Stimulated activated naive B cell treated with anti-CD40 and anti-IgM and Interleukin-4, amounts not matched to agents 10 μg/mL and 1 μg/mL and 100 μg/mL, for 72 hours (primary cell): ENCODE results near the gene BTBD6.

Experiments used
- ATAC-seq, 2 donors: fragments of 150-1000 bp; cut with Tn5 transposase; replicated peaks; 2 replicates each; pipeline ENCODE4 v1.10.0; 2021; ENCODE audit warnings: moderate library complexity in 1 of 2
- DNase-seq: peaks from one replicate; pipeline ENCODE4 v3.0.0; 2021
- H3K27ac Mint-ChIP-seq: one replicate; pipeline ENCODE4 v1.8.0; 2022; ENCODE audit warnings: mild to moderate bottlenecking, mixed read lengths
- H3K27me3 Mint-ChIP-seq, 2 donors: one replicate each; pipeline ENCODE4 v1.8.0; 2022; ENCODE audit warnings: mixed read lengths in 2 of 2
- H3K36me3 Mint-ChIP-seq, 2 donors: one replicate each; pipeline ENCODE4 v1.8.0; 2022; ENCODE audit warnings: mixed read lengths in 2 of 2, mild to moderate bottlenecking in 1 of 2
- H3K4me1 Mint-ChIP-seq, 2 donors: one replicate each; pipeline ENCODE4 v1.8.0; 2022; ENCODE audit warnings: mixed read lengths in 2 of 2, mild to moderate bottlenecking in 1 of 2
- H3K4me3 Mint-ChIP-seq, 2 donors: one replicate each; pipeline ENCODE4 v1.8.0; 2022; ENCODE audit warnings: mild to moderate bottlenecking in 2 of 2, mixed read lengths in 2 of 2, moderate library complexity in 1 of 2
- H3K9me3 Mint-ChIP-seq, 2 donors: one replicate each; pipeline ENCODE4 v1.8.0; 2022; ENCODE audit warnings: mixed read lengths in 2 of 2, mild to moderate bottlenecking in 1 of 2

BTBD6 gene

DNA sequence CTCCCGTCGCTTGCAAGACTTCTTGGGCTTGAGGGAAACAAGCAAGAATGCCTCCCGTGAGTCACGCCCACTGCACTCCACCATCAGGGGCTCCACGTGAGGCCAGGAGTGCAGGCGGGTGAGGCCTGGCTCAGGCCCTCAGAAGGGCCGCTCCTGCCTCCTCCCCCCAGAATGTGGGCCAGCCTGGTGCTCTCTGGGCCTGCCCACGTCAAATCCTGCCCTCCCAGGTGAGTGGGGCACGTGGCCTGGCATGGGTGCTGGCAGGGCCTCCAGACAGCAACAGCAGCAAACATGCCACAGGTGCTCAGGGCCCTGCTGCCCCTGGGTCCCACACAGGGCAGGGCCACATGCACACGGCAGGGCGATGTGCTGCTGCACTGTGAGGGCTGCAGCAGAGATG is 30.6 kb upstream of the BTBD6 start:
- H3K4me1 Mint-ChIP-seq, result peaks cover 0 to 2% of the 10 kb centered on the region in 2 donors
- H3K27ac Mint-ChIP-seq, result no peak overlapping the region
- peaks cover 35 to 58% of the 10 kb centered on the region in 2 donors for H3K36me3 Mint-ChIP-seq
- ATAC-seq, result no peak
- H3K27me3 Mint-ChIP-seq, result no peaks in the 10 kb centered on the region
- DNase-seq, result no peak
- H3K4me3 Mint-ChIP-seq, result no peak overlapping the region
- no peaks in the 10 kb centered on the region for H3K9me3 Mint-ChIP-seq

DNA sequence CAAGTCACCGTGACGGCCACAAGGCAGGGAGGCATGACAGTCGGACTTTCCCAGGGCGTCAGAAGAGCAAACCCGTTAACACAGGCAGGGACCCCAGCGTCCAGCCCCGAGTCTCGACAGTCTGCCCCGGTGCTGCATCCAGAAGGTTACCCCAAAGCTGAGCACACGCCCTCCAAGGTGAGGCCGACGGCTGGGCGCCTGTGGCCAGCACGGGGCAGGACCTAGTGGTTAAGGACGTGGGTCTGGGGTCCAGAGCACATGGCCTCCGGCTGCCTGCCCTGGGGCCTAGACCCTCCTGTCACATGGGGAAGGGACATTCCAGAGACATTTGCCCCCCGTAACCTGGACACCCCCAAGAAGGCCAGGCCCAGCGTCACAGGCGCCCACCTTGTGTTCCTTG is 29.7 kb upstream of the BTBD6 start:
- H3K9me3 Mint-ChIP-seq, result no peaks in the 10 kb centered on the region
- H3K36me3 Mint-ChIP-seq, result peaks cover 39 to 60% of the 10 kb centered on the region in 2 donors
- no peaks in the 10 kb centered on the region for H3K27me3 Mint-ChIP-seq
- peaks cover 0 to 2% of the 10 kb centered on the region in 2 donors for H3K4me1 Mint-ChIP-seq
- no peak overlapping the region for H3K4me3 Mint-ChIP-seq
- DNase-seq (no peak), ATAC-seq (no peak)
- H3K27ac Mint-ChIP-seq, result no peak overlapping the region

DNA sequence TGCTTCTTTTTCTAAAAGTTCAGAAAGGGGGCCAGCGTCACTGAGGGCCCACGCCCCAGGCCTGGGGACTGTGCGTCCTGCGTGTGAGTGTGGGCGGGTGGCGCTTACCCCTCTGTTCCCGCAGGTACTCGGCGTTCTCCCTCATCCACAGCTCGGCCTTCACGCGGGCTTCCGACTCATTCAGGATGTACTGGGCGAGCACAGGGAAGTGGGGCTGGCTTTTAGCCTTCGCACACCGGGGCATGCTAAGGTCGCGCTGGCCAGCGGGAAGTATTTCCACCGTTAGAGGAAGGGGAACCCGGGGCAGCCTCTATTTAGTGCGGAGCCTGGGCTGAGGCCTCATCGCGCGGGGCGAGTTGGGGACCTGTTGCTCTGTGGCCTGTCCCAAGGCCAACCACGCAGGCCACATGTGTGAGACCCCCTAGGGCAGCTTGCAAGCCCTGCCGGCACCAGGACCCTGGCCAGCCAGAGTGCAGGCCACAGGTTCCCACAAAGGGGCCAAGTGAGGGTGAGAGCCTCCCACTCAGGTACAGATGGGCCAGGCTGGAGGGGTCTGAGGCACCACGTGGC is 29.2 kb upstream of the BTBD6 start:
- no peak for ATAC-seq
- H3K4me1 Mint-ChIP-seq, result peaks cover 0 to 2% of the 10 kb centered on the region in 2 donors
- H3K27ac Mint-ChIP-seq, result peak overlapping the region; percentile 67
- no peak for DNase-seq
- H3K36me3 Mint-ChIP-seq, result peaks cover 39 to 60% of the 10 kb centered on the region in 2 donors
- no peaks in the 10 kb centered on the region for H3K27me3 Mint-ChIP-seq
- no peak overlapping the region for H3K4me3 Mint-ChIP-seq
- no peaks in the 10 kb centered on the region for H3K9me3 Mint-ChIP-seq

DNA sequence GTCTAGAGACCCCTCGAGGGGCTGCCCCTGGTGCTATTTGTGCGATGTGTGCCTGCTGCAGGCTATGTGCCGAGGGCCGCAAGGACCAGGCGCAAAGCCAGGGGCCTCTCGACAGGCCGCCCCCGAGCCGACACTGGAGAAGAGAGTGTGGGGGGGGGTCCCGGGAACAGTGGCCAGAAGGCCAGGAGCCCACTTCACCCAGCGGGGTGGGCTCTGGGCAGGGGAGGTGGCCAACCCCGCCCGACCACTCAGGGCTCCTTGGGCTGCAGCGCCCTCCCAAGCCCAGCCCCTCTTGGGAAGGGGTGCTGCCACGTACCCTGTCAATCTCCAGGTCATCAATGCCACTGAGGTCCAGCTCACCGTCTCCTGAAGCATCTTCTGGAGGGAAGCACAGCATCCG is 28.6 kb upstream of the BTBD6 start:
- Mint-ChIP-seq H3K36me3 (peaks cover 35 to 60% of the 10 kb centered on the region in 2 donors), H3K27me3 (no peaks in the 10 kb centered on the region), H3K4me3 (no peak overlapping the region), H3K9me3 (no peaks in the 10 kb centered on the region), H3K27ac (no peak overlapping the region), H3K4me1 (peaks cover 0 to 2% of the 10 kb centered on the region in 2 donors)
- ATAC-seq, result no peak
- no peak for DNase-seq

DNA sequence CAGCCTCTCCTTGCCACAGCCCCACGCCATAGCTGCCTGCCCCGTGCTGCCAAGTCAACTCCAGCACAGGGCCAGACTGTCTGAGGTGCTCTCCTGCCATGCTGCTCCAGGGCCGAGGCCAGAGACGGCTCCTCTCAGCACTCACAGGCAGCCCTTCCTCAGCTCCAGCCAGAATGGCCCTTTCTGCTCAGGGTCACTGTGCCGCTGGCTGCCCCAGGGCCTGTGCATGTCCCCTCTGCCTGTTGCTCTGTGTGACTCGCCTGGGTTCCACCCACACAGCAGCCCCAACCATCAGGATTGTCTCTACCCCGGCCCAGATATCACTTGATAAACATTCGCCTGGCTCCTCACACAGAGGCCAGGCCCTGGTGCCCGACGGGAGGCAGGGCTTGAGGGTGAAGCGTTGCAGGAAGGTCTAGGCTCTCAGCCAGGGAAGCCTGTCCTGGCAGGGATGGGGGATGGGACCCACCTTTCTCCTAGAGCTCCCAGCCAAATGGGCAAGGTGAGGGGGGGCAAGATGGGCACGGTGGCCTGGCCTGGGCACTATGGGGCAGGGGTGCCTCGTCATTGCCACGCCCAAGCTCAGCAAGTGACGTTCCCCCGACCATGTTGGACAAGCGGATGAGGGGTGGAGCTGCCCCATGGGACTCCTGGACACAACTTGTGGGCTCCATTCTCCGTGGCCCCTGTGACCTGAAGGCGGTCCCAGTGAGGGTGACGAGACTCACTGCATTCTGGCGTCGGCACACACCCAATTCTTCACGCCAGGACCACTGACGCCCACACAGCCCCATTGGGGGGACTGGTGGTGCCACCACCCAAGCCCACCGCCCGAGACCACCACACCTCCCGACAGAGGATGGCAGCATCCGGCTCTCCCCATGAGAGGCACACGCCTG is 27.4 kb upstream of the BTBD6 start:
- H3K4me1 Mint-ChIP-seq, result peaks cover 0 to under 1% of the 10 kb centered on the region in 2 donors
- no peak for DNase-seq
- no peaks in the 10 kb centered on the region for H3K9me3 Mint-ChIP-seq
- H3K27me3 Mint-ChIP-seq, result no peaks in the 10 kb centered on the region
- H3K36me3 Mint-ChIP-seq, result peaks cover 39 to 57% of the 10 kb centered on the region in 2 donors
- ATAC-seq, result no peak
- H3K27ac Mint-ChIP-seq, result no peak overlapping the region
- no peak overlapping the region for H3K4me3 Mint-ChIP-seq

DNA sequence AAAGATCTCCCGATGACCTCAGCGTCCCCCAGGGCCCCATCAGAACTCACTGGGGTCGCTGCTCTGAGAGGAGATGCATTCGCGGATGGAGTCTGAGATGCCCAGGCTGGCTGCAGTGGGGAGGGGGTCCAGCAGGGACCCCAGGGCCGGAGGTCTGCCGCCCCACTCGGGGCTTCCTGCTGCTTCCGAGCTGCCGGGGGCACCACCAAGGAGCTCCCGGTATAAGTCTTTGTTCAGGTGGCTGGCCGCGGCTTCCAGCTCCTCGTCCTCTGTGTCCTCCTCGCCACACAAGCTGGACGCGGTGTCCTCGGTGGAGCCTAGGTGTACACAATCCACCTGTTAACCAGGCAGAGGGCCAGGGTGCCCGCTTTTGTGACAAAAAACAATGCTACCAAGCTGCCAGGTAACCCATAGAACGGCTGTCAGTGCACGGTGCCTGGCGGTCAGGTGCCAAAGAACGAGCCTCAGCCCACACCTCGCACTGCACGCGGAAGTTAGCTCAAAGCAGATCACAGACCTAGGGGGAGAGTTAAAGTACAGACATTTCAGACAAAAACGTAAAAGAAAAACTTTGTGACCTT is 26.6 kb upstream of the BTBD6 start:
- no peaks in the 10 kb centered on the region for H3K9me3 Mint-ChIP-seq
- ATAC-seq (no peak), DNase-seq (no peak)
- H3K36me3 Mint-ChIP-seq, result peaks cover 45 to 58% of the 10 kb centered on the region in 2 donors
- H3K4me1 Mint-ChIP-seq, result no peaks in the 10 kb centered on the region
- no peak overlapping the region for H3K4me3 Mint-ChIP-seq
- no peaks in the 10 kb centered on the region for H3K27me3 Mint-ChIP-seq
- no peak overlapping the region for H3K27ac Mint-ChIP-seq

DNA sequence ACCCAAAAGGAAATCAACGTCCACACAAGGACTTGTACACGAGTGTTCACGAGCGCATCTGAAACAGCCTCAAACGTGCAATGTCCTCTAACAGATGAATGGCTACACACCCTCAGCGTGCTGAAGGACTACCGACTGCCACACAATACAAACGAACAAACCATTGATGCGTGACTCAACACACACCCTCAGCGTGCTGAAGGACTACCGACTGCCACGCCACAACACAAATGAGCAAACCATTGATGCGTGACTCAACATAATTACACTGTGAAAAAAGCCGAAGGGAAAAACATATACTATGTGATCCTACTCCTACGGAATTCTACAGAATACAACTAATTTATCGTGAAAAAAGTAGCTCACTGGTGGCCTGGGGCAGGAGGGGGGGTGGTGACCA is 25.1 kb upstream of the BTBD6 start:
- ATAC-seq, result no peak
- Mint-ChIP-seq H3K27ac (no peak overlapping the region), H3K36me3 (peaks cover 40 to 57% of the 10 kb centered on the region in 2 donors), H3K4me3 (no peak overlapping the region), H3K27me3 (no peaks in the 10 kb centered on the region), H3K9me3 (no peaks in the 10 kb centered on the region), H3K4me1 (no peaks in the 10 kb centered on the region)
- no peak for DNase-seq

DNA sequence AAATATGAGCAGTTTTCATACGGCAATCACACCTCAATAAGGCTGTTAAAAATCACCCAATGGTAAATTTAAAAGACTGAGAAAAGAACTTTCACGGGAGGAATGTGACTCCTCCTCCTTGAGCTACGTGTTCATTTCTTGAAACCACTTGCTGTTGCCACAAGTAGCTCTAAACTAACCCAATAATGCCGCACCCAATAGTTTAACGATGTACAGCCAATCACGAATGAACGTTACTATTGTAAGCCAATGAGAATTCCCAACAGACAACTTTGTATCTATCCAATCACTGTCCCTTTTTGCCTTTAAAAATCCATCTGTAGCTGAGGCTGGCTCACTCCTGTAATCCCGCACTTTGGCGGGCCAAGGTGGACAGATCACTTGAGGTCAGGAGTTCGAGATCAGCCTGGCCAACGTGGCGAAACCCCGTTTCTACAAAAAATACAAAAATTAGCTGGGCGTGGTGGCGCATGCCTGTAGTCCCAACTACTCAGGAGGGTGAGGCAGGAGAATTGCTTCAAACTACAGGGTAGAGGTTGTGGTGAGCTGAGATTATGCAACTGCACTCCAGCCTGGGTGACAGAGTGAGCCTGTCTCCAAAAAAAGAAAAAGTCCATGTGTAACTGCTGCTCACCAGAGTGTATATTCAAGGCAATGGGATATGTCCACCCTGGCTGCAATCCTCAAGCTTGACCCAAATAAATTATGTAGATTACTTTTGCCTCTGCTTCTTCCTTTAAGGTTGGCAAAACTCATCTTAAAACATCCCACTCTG is 24.4 kb upstream of the BTBD6 start:
- Mint-ChIP-seq H3K9me3 (no peaks in the 10 kb centered on the region), H3K4me1 (no peaks in the 10 kb centered on the region), H3K4me3 (no peak overlapping the region), H3K36me3 (peaks cover 35 to 55% of the 10 kb centered on the region in 2 donors), H3K27ac (no peak overlapping the region), H3K27me3 (no peaks in the 10 kb centered on the region)
- ATAC-seq (no peak), DNase-seq (no peak)

DNA sequence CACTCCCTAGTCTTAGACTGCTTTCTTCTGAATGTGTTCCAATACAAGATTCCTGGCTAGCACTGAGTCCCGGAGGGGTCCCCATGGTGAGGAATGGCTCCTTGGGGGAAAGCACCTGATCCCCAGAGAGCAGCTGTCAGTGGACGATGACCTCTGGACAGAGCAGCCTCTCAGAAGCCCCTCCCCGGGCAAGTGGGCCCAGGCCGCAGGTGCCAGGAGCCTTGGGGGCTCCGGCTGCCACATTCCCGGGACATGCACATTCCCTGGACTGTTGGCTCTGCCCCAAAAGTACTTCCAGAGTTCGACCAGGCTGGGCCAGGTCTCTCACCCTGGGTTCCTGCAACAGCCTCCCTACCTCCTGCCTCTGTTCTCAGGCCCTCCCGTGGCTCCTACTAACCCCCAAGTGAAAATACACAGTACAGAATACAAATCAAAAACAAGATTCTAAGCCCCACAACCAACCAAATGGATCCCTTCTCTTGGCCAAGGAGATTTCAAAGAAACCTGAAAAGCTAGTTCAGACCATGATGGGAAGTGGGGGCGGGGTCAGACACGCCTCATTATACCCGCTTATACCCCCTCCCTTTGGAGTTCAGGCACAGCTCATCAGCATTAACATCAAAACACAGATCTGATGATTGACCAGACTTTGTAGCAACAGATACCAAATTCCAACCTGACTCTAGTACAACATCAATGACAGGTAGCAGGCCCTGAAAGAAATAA is 23.3 kb upstream of the BTBD6 start:
- Mint-ChIP-seq H3K9me3 (no peaks in the 10 kb centered on the region), H3K27ac (no peak overlapping the region), H3K4me1 (peaks cover 0 to 1% of the 10 kb centered on the region in 2 donors), H3K4me3 (no peak overlapping the region), H3K36me3 (peaks cover 32 to 50% of the 10 kb centered on the region in 2 donors), H3K27me3 (no peaks in the 10 kb centered on the region)
- ATAC-seq, result no peak
- DNase-seq, result no peak

DNA sequence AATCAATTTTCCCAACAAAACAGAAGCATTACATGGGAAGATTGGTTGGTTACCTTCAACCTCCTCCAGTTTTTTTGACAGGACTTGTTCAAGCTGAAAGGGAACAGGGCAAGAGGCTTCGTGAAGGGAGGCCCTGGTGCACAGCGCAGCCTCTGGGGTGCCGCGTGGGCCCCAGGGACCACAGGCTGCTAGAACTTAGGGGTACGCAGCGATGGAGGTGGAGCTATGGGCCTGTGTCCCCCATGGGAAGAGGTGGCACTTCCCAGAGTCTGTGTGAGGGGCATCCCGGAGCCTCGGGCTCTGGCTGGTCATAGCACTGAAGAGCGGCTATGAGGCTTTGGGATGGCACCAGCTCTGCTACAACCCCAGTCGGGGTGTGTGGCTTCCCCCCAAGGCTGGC is 22.1 kb upstream of the BTBD6 start:
- Mint-ChIP-seq H3K36me3 (peaks cover 27 to 42% of the 10 kb centered on the region in 2 donors), H3K4me3 (no peak overlapping the region), H3K4me1 (peaks cover 0 to 1% of the 10 kb centered on the region in 2 donors), H3K27ac (no peak overlapping the region), H3K27me3 (no peaks in the 10 kb centered on the region), H3K9me3 (no peaks in the 10 kb centered on the region)
- DNase-seq (no peak), ATAC-seq (no peak)

DNA sequence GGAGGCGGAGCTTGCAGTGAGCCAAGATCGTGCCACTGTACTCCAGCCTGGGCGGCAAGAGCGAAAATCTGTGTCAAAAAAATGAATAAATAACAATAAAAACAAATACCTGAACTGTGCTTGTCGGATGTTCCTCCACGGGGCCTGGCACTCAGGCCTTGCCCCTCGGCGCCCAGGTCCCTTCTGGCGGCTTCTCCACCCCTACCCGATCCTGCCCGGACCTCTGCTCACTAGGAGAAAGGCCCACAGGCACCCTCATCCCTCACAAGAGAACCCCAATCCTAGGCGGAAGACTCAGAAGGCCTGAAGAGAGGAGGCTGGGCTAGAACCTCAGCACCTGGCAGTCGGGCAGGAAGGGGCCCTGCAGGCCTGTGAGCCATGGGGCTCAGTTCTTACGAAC is 21.0 kb upstream of the BTBD6 start:
- ATAC-seq (no peak), DNase-seq (no peak)
- H3K27ac Mint-ChIP-seq, result no peak overlapping the region
- H3K9me3 Mint-ChIP-seq, result no peaks in the 10 kb centered on the region
- peaks cover 22 to 35% of the 10 kb centered on the region in 2 donors for H3K36me3 Mint-ChIP-seq
- peaks cover 0 to 1% of the 10 kb centered on the region in 2 donors for H3K4me1 Mint-ChIP-seq
- no peaks in the 10 kb centered on the region for H3K27me3 Mint-ChIP-seq
- H3K4me3 Mint-ChIP-seq, result no peak overlapping the region

DNA sequence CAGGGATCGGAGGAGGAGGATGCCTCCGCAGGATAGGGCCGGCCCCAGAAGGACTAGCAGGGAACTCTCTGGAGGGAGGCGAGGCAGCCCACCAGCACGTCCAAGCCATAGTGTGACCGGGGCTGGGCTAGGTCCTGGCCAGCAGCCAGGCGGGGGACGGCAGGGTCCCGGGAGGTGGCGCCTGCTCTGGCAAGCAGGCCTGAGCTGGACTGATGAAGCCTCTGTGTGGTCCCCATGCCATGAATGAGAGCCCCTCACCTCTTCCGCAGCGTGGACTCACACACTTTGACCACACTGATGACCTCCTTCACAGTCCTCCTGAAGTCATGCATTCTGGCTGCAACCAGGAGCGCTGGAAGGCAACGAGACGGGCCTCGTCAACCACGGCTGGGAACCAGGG is 19.8 kb upstream of the BTBD6 start:
- no peak overlapping the region for H3K4me3 Mint-ChIP-seq
- H3K4me1 Mint-ChIP-seq, result peaks cover 0 to 1% of the 10 kb centered on the region in 2 donors
- no peaks in the 10 kb centered on the region for H3K9me3 Mint-ChIP-seq
- H3K27me3 Mint-ChIP-seq, result no peaks in the 10 kb centered on the region
- no peak for DNase-seq
- no peak for ATAC-seq
- H3K27ac Mint-ChIP-seq, result no peak overlapping the region
- peaks cover 16 to 28% of the 10 kb centered on the region in 2 donors for H3K36me3 Mint-ChIP-seq

DNA sequence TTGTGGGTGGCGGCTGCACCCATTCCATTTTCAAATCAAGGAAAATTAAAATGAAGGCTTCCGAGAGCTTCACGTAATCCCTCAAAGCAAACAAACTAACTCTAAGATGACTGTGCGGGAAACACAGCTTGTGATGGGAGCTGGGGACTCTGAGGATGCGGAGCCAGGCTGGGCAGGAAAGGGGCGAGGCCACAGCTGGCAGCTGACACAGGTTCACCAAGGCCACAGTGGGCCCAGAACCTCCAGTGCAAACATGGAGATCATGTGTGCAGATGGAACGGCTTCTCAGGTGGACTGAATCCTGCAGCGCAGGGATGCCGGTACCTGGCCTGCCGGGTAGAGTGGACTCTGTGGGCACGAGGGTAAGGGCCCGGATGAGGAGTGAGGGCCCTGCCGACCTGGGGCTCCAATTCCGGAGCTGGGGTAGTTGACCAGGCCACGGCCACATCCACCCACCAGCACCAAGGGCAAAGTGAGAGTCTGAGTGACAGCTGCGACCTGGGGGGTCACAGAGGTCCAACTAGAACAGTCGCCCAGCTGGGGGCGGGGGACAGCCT is 19.2 kb upstream of the BTBD6 start:
- Mint-ChIP-seq H3K27me3 (no peaks in the 10 kb centered on the region), H3K4me3 (no peak overlapping the region), H3K4me1 (peaks cover 0 to 1% of the 10 kb centered on the region in 2 donors), H3K9me3 (no peaks in the 10 kb centered on the region), H3K36me3 (peaks cover 16 to 28% of the 10 kb centered on the region in 2 donors), H3K27ac (no peak overlapping the region)
- ATAC-seq (no peak), DNase-seq (no peak)
